WTC11 (cell line): ENCODE measurements around the gene AKIRIN2.

Source experiments
- ATF2 ChIP-seq: sonication (generic); formaldehyde crosslinking; IDR thresholded peaks from 2 replicates; pipeline ENCODE4 v1.8.1; 2022; ENCODE audit warnings: low read depth, missing genetic modification reagents, borderline replicate concordance
- CREM ChIP-seq: sonication (generic); formaldehyde crosslinking; IDR thresholded peaks from 2 replicates; pipeline ENCODE4 v1.8.1; 2022; ENCODE audit warnings: mild to moderate bottlenecking, missing genetic modification reagents, moderate library complexity
- CTCF ChIP-seq: fragments of 200-600 bp; IDR thresholded peaks from 2 replicates; pipeline ENCODE4 v1.8.0; 2022; ENCODE audit warnings: antibody characterized with exemption
- E2F5 ChIP-seq: sonication (generic); formaldehyde crosslinking; IDR thresholded peaks from 2 replicates; pipeline ENCODE4 v1.8.1; 2022; ENCODE audit warnings: mild to moderate bottlenecking, moderate library complexity, missing genetic modification reagents
- ETV6 ChIP-seq: sonication (generic); formaldehyde crosslinking; IDR thresholded peaks from 2 replicates; pipeline ENCODE4 v1.8.1; 2022; ENCODE audit warnings: mild to moderate bottlenecking, missing genetic modification reagents
- IRF2 ChIP-seq: sonication (generic); formaldehyde crosslinking; IDR thresholded peaks from 2 replicates; pipeline ENCODE4 v1.8.0; 2022; ENCODE audit warnings: low read depth, missing genetic modification reagents, borderline replicate concordance
- MAX ChIP-seq: sonication (generic); formaldehyde crosslinking; IDR thresholded peaks from 2 replicates; pipeline ENCODE4 v1.8.0; 2022; ENCODE audit warnings: mild to moderate bottlenecking, missing genetic modification reagents
- MLX ChIP-seq: sonication (generic); formaldehyde crosslinking; IDR thresholded peaks from 2 replicates; pipeline ENCODE4 v1.8.1; 2023; ENCODE audit warnings: mild to moderate bottlenecking, missing genetic modification reagents, moderate library complexity
- NFYB ChIP-seq: sonication (generic); formaldehyde crosslinking; conservative IDR thresholded peaks from 2 replicates; pipeline ENCODE4 v1.8.0; 2022; ENCODE audit warnings: low read depth, missing genetic modification reagents
- NR2C2 ChIP-seq: sonication (generic); formaldehyde crosslinking; IDR thresholded peaks from 2 replicates; pipeline ENCODE4 v1.8.0; 2022; ENCODE audit warnings: mild to moderate bottlenecking, missing genetic modification reagents
- TEAD4 ChIP-seq: sonication (generic); formaldehyde crosslinking; IDR thresholded peaks from 2 replicates; pipeline ENCODE4 v1.8.0; 2022; ENCODE audit warnings: mild to moderate bottlenecking, missing genetic modification reagents
- ZNF121 ChIP-seq: sonication (generic); formaldehyde crosslinking; IDR thresholded peaks from 2 replicates; pipeline ENCODE4 v1.8.0; 2023; ENCODE audit warnings: missing genetic modification reagents
- ZNF138 ChIP-seq: sonication (generic); formaldehyde crosslinking; conservative IDR thresholded peaks from 2 replicates; pipeline ENCODE4 v1.8.1; 2022; ENCODE audit warnings: mild to moderate bottlenecking, moderate library complexity, missing genetic modification reagents

- TF ChIP-seq CTCF (no peak), IRF2 (CRISPR knock-in tag) (no peak), TEAD4 (CRISPR knock-in tag) (no peak), CREM (CRISPR knock-in tag) (no peak), MLX (CRISPR knock-in tag) (no peak), NR2C2 (no peak), MAX (CRISPR knock-in tag) (no peak), E2F5 (no peak), ETV6 (CRISPR knock-in tag) (no peak), ATF2 (CRISPR knock-in tag) (no peak), ZNF121 (CRISPR knock-in tag) (no peak), NFYB (CRISPR knock-in tag) (no peak), ZNF138 (CRISPR knock-in tag) (no peak)
Measured at GRCh38 chr6:87658516-87658915, 43.5 kb downstream of the AKIRIN2 start.
